ENCODE data around the gene OSER1.
"Not testable (repeated sequence)": the region's sequence is repeated elsewhere in the genome, so short reads cannot be mapped to it uniquely, and the experiment has no call there.

Gene OSER1
- total RNA-seq = 23.7 to 66.0 (median 37.4) reads per million in 17 experiments

DNA sequence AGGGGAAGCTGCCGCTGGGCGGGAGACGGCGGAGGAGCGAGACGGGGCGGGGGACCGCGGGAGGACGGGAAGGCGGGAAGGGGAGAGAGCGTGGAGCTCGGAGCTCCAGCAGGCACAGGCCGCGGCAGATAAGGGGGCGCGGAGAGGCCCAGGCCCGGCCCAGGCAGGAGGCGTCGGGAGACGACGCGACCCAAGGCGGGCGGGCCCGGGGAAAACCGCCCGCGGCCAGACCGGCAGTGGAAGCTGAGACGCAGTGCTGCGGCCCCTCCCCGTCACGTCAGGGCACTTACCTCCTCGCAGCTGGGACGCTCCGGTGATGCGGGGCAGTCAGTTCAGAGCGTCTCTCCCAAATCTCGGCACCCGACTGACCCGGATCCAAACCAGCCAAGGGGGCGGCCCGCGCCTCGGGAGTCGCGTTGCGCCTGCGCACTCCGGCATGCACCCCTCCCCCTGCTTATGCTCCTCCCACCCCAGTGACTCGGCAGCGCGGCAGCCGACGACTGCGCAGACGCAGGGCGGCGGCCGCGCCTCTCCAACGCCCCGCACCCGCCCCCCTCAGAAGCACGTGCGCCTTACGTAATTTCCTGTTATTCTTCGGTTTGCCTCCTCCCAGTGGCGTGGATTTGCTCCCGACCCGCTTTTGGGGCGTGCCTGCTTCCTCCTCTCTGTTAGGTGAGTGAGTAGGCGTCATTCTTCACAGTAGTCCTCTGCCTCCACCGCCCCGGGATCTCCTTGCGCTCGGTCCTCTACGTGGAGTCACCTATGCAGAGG, at the start of gene OSER1:
OSER1 (minus strand) TSS at position 366 of the 771 bp plus-strand sequence. CDS start 3,814 bp downstream, outside the sequence.
- peak; percentile 98 to 99 (median 99) for DNase-seq

DNA sequence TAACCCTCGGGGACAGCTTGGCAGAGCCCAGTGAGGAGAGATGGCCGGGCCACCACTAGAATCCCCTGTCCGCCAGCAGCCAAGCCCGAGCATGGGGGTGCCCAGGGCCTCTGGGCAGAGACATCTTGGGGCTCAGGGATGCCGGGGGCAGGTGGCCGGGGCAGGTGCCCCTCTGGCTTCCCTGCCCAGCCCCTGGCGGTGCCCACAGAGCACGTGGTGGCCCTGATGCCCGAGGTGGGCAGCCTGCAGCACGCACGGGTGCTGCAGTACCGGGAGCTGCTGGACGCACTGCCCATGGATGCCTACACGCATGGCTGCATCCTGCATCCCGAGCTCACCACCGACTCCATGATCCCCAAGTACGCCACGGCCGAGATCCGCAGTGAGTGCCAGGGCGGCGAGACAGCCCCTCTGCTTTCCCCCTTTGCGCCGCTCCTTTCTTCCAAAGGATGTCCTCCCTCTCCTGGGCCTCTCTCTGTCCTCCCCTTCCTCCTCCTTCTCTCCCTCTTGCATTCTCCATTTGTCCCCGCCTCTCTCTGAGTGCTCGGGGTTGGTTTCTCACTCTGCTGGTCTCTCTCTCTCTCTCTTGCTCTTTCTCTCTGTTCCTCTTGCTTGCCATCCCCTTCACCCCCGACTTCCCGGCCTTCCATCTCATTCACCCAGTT, 47.8 kb upstream of the OSER1 start:
- DNase-seq = no peak

DNA sequence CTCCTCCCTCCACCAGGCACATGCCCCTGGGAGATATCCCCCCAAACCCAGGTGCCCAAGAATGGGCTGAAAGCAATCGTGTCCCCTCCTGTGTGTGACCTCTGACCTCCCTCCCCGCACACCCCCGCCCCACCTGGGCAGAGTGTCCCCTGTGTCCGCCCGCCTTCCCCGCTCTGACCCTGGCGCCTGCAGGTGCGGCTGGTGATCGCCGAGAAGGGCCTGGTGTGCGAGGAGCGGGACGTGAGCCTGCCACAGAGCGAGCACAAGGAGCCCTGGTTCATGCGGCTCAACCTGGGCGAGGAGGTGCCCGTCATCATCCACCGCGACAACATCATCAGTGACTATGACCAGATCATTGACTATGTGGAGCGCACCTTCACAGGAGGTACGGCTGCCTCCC, 46.4 kb upstream of the OSER1 start:
- DNase-seq = no peak

DNA sequence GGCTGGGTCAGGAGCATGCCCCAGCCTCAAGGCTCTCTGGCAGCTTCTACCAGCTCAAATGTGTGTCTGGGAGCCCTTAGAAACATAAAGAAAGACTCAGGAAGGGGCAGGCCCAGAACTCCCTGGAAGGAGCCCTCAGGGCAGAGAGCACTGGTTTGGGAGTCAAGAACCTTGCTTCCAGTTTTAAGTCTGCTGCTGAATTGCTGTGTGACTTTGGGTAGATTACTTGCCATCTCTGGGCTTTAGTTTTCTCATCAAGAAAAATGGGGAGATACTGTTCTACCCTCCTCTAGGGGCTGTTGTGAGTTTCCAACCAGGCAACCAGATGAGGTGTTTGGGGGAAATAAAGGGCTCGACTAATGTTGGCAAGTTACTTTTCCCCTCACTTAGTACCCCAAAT, 45.4 kb upstream of the OSER1 start:
- DNase-seq = no peak

DNA sequence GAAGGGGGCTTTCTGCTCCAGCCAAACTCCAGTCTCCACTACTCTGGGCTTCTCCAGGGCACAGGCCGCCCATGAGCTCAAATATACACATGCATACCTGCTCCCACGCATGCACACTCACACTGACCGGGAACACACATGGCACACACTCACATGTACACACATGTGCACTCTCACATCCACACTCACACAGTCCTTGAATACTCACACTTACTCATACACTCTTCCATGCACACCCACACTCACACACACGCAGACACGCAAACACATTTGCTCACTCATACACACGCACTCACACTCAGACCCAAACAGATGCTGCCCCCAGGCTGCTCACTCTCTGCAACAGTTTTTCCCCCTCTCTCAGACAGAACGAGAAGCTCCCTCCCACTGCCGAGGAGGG, 43.5 kb upstream of the OSER1 start:
- no peak for DNase-seq

DNA sequence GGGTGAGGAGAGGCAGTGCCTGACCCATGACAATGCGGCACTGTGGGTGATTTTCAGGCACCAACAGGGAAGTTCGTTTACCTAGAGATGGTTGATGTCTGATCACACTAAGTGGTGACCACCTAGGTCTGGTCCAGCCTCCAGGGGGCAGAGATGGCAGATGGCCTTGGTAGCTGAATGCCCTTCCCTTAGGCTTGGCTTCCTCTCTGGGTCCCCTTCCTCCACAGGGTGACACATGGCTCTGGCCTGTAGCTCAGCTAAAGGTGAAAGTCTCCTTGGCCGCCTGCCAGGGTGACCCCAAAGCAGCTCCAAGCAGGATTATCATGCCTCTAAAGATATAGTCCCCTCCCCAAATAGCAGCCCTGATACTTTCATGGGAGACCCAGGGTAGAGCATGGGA, 43.0 kb upstream of the OSER1 start:
- no peak for DNase-seq

DNA sequence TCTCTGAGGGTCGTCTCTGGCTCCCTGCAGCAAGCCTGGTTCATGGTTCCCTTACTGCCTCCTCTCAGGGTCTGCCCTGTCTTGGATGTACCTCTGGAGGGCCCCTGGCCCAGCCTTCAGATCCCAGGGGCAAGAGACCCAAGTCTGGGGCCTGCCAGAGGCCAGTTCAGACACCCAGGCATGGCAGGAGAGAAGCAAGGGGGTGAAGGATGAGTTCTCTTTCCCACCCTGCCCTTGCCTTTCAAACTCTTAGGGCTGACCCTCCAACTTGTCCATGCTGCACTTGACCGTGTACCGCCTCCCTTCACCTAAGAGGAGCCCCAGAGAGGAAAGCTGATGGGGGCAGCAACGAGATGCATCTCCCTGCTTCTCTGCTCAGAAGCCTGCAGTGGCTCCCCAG, 40.7 kb upstream of the OSER1 start:
- no peak for DNase-seq

DNA sequence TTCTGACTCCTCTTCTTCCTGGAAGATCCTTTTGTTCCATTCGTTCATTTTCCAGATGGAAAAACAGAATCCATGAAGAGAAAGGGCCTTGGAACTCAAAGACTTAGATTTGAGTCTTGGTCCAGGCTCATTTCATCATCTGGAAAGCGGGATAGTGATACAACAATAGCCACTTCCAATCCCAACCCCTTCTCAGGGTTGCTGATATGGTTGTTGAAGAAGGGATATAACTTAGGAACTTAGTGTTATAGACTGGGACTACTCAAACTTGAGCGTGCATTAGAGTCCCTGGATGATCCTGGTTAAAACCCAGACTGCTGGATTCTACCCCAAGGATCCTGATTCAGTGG, 37.8 kb upstream of the OSER1 start:
- DNase-seq = no peak

DNA sequence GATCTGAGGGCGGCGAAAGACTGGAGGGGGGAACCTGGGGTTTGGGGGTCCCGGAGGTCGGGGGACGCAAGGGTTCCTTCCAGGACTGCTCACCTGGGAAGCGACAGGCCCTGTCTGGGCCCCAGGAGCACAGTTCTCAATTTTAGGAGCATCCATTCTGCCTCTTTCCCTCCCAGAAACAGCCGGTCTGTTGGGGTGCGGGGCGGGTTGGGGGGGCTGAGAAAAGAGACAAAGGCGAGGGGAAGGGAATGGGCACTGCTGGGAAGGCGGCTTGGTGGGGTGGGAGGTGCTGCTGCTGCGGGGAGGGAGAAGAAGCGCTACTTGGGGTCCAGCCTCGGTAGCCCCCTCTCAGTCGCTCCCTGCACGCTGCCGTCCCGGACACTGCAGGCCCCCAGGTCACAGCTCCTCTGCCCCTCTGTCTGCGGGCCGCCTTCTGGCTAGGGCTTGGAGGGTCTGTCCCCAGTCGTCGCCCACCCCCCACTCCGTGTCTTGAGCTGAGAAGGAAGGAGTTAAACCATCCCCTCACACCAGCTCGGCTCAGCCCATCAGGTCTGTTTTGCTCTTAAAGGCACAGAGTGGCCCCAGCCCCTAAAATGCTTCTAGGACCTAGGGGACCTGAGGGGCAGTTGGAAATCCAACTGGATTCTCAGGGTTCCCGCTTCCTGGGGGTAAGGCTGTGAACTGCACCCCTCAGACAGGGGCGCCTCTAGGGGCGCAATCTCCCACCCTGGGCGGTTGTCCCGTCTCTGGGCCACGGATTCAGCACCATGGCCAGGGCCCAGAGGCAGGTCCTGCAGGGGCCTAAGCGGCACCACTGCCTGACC, 37.2 kb upstream of the OSER1 start:
- DNase-seq = peak; percentile 6 to 59 (median 20)

DNA sequence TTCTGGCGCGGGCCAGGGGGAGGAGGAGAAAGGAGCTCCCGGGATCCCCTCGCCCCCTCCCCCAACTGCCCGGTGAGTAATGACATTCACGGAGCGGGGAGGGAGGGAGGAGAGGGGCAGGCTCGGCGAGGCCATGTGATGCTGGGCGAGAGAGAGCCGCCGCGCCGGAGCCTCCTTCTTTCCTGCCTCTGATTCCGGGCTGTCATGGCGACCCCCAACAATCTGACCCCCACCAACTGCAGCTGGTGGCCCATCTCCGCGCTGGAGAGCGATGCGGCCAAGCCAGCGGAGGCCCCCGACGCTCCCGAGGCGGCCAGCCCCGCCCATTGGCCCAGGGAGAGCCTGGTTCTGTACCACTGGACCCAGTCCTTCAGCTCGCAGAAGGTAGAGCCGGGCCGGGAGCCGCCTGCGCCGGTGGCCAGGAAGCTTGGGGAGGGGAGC, 36.6 kb upstream of the OSER1 start, which contains the start of gene GDAP1L1:
GDAP1L1 (plus strand) TSS at position 178 of the 441 bp plus-strand sequence; CDS start at position 205, 27 bp downstream.
- DNase-seq = no peak

DNA sequence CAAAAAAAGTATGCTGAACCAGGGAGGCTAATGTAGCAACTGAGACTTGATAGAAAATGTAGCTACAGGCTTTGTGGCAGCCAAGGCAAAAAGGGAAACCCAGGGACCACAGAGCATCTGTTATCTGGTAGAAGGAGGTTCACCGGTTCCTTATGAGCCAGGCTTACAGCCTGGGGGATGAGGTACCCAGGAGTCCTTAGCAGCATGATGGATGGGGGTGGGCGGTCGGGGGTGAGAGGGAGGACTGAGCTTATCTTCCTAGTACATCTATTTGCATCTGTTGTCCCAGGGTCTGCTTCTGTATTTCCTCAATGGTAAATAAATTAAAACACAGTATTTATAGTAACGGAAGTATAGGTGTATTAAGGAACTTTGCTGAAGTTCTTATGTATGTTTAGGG, 35.4 kb upstream of the OSER1 start:
- DNase-seq = no peak

DNA sequence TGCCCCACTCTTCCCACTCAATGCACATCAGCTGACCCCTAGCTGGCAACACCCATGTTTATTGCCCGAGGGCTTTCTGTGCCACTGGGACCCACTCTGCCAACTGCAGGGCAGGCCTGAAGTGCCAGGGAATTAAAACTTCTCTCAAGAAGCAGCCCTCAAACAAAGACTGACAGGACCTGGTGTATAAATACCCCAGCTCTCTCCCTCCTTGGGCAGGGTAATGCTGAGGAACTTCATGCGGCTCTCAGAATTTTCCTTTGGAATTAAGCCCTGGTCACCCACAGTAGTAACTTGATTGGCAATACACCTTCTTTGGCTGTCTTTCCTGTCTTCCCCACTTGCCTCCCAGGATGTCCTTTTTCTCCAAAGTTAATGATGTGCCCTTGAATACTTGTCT, 31.2 kb upstream of the OSER1 start:
- DNase-seq = no peak

DNA sequence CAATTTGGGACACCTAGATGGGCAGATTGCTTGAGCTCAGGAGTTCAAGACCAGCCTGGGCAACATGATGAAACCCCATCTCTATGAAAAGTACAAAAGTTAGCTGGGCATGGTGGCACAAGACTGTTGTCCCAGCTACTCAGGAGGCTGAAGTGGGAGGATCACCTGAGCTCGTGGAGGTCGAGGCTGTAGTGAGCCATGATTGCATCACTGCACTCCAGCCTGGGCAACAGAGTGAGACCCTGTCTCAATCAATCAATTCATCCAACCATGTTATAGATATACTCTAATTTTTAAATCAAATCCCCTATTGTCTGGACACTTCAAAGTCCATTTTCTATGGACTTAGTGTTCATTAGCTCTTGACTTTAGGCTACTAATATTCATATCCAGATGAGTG, 26.3 kb upstream of the OSER1 start:
- not testable (repeated sequence) for DNase-seq

DNA sequence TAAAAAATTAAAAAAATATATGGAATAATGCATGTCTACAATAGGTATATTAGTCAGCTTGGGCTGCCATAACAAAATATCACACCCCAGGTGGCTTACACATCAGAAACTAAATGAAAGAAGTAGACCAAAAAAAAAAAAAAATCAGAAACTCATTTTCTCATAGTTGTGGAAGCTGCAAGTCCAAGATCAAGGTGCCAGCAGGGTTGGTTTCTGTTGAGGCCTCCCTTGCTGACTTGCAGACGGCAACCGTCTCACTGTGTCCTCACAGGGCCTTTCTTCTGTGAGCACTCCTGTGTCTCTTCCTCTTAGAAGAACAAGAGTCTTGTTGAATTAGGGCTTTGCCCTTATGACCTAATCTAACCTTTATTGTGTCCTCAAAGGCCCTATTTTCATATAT, 25.1 kb upstream of the OSER1 start:
- no peak for DNase-seq

DNA sequence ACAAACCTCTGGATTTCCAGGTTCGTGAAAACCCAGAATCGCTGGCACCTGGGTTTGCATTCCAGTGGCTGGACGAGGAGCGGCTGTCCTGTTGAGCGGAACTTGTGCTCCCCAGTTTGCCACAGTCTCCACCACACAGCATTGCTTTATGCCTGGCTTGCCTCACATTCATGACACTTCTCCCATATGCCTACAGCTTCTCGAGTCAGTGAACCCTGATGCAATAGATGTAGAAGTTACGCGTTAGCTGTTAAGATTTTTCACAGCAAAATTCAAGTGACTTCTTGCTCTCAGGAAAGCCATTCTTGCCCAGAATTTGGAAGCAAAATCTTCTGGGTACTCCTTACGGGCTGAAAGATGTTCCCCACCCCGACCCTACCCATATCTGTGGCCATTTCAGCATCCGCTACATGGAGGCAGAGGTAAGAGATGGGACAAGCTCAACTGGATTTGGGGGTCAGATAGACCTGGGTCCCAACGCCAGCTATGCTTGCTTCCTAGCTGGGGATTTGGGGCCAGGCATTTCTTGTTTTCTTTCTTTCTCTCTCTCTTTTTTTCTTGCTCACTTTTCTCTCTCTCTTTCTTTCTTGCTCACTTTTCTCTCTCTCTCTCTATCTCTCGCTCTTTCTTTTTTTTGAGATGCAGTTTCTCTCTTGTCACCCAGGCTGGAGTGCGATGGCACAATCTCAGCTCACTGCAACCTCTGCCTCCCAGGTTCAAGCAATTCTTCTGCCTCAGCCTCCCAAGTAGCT, 24.2 kb upstream of the OSER1 start:
- DNase-seq = peak in 3 of 4 experiments; percentile 8 to 32 (median 24)

DNA sequence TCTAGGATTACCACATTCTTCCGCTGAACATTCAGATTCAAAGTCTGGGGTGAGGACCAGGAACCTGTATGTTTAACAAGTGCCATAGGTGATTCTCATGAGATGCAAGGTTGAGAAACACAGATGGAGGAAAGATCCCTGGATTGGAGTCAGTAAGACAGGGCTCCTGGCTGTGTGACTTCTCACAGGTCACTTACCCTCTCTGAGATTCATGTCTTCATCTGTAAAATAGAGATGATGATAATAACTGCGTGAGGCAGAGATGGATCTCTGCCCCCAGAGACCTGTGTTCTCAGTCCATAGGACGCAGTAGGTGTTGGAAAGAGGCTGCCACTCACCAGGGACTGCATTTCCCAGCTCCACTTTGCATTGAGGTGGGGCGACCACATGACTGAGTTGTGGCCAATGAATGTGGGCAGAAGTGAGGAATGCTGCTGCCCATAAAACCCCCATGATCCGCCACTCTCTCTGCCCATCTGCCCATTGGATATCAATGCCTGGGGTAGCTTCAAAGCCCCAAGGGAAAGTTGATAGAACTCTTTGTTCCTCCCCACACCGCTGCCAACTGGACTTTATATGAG, 23.0 kb upstream of the OSER1 start:
- no peak for DNase-seq

DNA sequence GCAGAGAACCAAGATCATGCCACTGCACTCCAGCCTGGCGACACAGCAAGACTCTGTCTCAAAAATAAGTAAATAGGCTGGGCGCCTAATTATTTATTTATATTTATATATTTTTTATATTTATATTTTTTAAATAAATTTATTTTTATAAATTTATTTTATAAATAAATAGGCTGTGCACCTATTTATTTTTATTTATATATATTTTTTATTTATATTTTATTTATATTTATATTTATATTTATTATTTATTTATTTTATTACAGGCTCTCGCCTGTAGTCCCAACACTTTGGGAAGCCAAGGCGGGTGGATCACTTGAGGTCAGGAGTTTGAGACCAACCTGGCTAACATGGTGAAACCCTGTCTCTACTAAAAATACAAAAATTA, 21.9 kb upstream of the OSER1 start:
- DNase-seq = not testable (repeated sequence)

DNA sequence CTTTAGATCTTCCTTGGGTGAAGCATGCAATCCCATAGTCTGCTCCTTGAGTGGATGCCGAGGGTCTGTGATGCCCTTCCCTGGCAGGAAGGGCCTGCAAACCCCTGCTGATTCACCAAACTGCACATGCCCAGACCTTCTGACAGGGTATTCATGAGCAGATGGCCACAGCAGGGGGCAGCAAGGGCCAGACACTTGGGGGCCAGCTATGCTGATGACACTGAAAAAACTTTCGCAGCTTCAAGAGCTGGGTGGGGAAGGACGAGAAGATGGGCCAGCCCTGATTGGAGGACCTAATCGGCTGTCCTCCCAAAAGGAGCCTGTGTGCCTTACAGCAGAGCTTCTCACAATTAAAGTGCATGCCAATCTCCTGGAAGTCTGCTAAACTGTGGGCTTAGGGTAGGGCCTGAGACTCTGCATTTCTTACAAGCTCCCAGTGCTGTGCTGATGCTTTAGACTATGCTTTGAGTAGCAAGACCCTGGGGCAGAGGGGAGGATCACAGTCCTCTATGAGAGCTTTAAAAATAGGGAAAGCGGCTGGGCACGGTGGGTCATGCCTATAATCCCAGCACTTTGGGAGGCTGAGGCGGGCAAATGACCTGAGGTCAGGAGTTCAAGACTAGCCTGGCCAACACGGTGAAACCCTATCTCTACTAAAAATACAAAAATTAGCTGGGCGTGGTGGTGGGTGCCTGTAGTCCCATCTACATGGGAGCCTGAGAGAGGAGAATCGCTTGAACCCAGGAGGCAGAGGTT, 21.3 kb upstream of the OSER1 start:
- no peak for DNase-seq

DNA sequence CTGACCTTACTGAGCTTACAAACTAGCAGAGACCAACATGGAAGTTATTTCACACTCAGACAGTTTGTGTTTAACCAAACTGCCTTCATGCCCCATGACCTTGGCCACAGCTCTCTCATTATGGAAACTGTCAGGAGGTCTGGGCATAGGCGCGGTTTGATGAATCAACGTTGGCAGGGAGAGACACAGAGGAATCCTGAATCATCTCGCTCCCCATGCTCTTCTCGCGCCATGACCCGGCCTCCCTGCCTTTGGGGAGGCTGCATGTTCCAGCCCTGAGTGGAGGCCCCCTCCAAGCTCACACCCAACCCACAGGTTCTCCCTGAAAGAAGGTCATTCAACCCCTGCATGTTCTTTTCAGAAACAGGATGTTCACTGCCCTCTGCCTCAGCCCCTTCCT, 20.6 kb upstream of the OSER1 start:
- DNase-seq = no peak

DNA sequence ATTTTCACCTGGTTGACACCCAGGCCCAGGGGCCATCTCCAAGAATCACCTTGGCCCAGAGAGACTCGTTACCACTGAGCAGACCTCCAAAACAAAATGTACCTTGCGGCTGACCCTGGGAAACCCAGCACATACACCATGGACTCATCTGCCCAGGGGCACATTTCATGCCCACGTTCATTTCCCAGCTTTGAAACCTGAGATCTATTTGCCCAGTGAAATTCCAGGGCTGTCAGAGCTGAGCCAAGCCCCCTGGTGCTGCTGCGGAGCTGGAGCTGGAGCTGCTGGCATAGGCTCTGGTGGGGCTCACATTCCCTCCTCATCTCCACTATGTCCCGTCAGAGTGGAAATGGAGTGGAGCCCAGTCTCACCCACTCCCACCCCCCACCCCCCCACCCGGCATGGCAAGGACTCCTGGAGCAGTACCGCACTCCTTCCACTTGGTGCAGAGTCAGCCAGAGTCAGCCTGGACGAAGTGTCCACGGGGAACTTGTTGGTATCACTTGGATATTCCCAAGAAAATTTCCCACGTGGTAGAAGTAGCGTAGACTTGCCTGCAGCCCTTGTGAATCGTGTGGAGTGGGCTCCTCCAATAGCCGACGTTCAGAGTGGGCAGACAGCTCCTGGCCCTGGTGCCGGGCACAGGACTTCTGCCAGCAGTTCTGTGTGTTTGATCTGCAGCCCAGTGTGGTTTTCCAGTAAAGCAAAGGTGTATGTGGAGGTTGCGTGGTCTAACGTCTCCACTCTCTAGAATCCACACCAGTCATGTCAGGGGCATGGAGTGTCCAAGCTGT, 18.1 kb upstream of the OSER1 start:
- DNase-seq = no peak

Data from suppressor macrophage (primary cell).